Right lobe of liver (tissue), 6 donors: Measurements from ENCODE around the gene ERC2. TPM values are rescaled to one million over a fixed set of nuclear protein-coding genes. Genes with fewer than 3 reads are reported as not detected.

ENCODE experiments used
- ATAC-seq, 4 donors: fragments of 200-7000 bp; cut with Tn5 transposase; one replicate each; pipeline ENCODE4 v1.9.1; 2020; ENCODE audit warnings: mild to moderate bottlenecking in 4 of 4, moderate library complexity in 4 of 4
- DNase-seq, 3 donors: peaks; one replicate each; pipeline ENCODE4 v3.0.0-alpha.2; 2020
- H3K27ac ChIP-seq, 3 donors: fragments of 200-600 bp; one replicate each; pipeline ENCODE4 v1.8.0; 2022
- H3K27me3 ChIP-seq, 2 donors: fragments of 200-600 bp; one replicate each; pipeline ENCODE4 v1.8.0; 2022
- H3K36me3 ChIP-seq, 4 donors: fragments of 200-600 bp; sonication (generic) in 1 of 4; one replicate each; pipeline versions ENCODE4 v1.5.1 to v1.8.0; 2017 to 2022; ENCODE audit warnings: control low read depth in 1 of 4
- H3K4me1 ChIP-seq, 4 donors: fragments of 200-600 bp; sonication (generic) in 1 of 4; one replicate each; pipeline versions ENCODE4 v1.5.1 to v1.8.0; 2017 to 2022; ENCODE audit warnings: control low read depth in 1 of 4
- H3K4me3 ChIP-seq, 3 donors: fragments of 200-600 bp; one replicate each; pipeline ENCODE4 v1.8.0; 2022
- H3K9me3 ChIP-seq, 4 donors: fragments of 200-600 bp; sonication (generic) in 1 of 4; one replicate each; pipeline versions ENCODE4 v1.5.1 to v1.8.0; 2017 to 2022; ENCODE audit warnings: control low read depth in 1 of 4
- CTCF ChIP-seq, 4 donors: fragments of 200-600 bp in 3 of 4; fragments of 450-650 bp in 1 of 4; IDR thresholded peaks; one replicate each; pipeline versions ENCODE4 v1.5.1 to v1.8.0; 2016 to 2022; ENCODE audit warnings: antibody characterized with exemption in 4 of 4, mild to moderate bottlenecking in 2 of 4
- POLR2A ChIP-seq: fragments of 450-650 bp; IDR thresholded peaks from one replicate; pipeline ENCODE4 v1.6.1; 2017; ENCODE audit warnings: antibody characterized with exemption, mild to moderate bottlenecking
- WGBS: methylation state at CpG from one replicate; pipeline ENCODE4 v1.1.6; 2018; ENCODE audit warnings: low coverage, low lambda C conversion rate; ENCODE audit not compliant: insufficient coverage; ENCODE audit errors: missing lambda C conversion rate; 5-methylcytosine and 5-hydroxymethylcytosine counted together
- intact Hi-C, 2 donors: fragments of 100-400 bp; cut with DNase I; formaldehyde crosslinking; loops; one replicate each; pipeline versions ENCODE4 v1.11.2 to v1.14.1; 2022
- total RNA-seq, 6 experiments: library from RNA; depleted of rRNA in 2 of 6; stranded (reverse); fragments of >200 nt in 2 of 6; fragmentation: NEBNext Ultra II Directional in 3 of 6; extraction: Animal tissue kit (Norgen Biotek cat#: 25700) in 3 of 6; gene quantifications; one replicate each; pipeline versions ENCODE4 v1.1.0 to v1.2.4, GENCODE V29; 2016 to 2023
- donor health status: DM: no; HTN: yes; CAD: no.
- donor health status: DM: no; HTN: no; CAD: no.
- donor health status: DM: no; HTN: no; CAD: no.
- donor health status: DM: no; HTN: yes; CAD: no.
- donor health status: DM: no; HTN: yes; CAD: no.

Gene ERC2
- total RNA-seq, 6 experiments from 2014 or later: not detected

GRCh38 chr3:56219894-56220805 lies 248.1 kb downstream of the ERC2 start:
- no peaks in the 10 kb centered on the region for H3K4me1 ChIP-seq
- H3K27ac ChIP-seq: no peak overlapping the region
- H3K4me3 ChIP-seq: no peak overlapping the region
- TF ChIP-seq CTCF (IDR thresholded peaks at IDR 0.05) (no peak), POLR2A (no peak)
- intact Hi-C loops: no loop called here
- DNase-seq: no peak
- 62% methylated on average over 8 of the region's 11 CpGs for WGBS
- H3K36me3 ChIP-seq: no peaks in the 10 kb centered on the region
- ATAC-seq: no peak
- H3K9me3 ChIP-seq: no peaks in the 10 kb centered on the region
- no peaks in the 10 kb centered on the region for H3K27me3 ChIP-seq

- 76% methylated on average over 2 of the region's 2 CpGs for WGBS
These were observed 258.1 kb downstream of the ERC2 start for GRCh38 chr3:56209982-56210751.

GRCh38 chr3:56207922-56208321 lies 260.3 kb downstream of the ERC2 start:
- no peaks in the 10 kb centered on the region for H3K36me3 ChIP-seq
- no peaks in the 10 kb centered on the region for H3K4me1 ChIP-seq
- ATAC-seq (no peak), DNase-seq (no peak)
- no peak overlapping the region for H3K4me3 ChIP-seq
- H3K27ac ChIP-seq: no peak overlapping the region
- intact Hi-C loops: no loop called here
- H3K9me3 ChIP-seq: no peaks in the 10 kb centered on the region
- 74% methylated on average over 4 of the region's 4 CpGs for WGBS
- H3K27me3 ChIP-seq: no peaks in the 10 kb centered on the region
- no peak for TF ChIP-seq CTCF (IDR thresholded peaks at IDR 0.05)
- TF ChIP-seq POLR2A: no peak

More at GRCh38 chr3:56209982-56210751, 258.1 kb downstream of the ERC2 start:
- DNase-seq: no peak
- no peak for ATAC-seq
- H3K9me3 ChIP-seq: no peaks in the 10 kb centered on the region
- intact Hi-C loops: no loop called here
- no peak overlapping the region for H3K27ac ChIP-seq
- H3K27me3 ChIP-seq: no peaks in the 10 kb centered on the region
- no peak overlapping the region for H3K4me3 ChIP-seq
- TF ChIP-seq CTCF (IDR thresholded peaks at IDR 0.05): no peak
- no peak for TF ChIP-seq POLR2A
- H3K36me3 ChIP-seq: no peaks in the 10 kb centered on the region
- H3K4me1 ChIP-seq: no peaks in the 10 kb centered on the region

GRCh38 chr3:56205406-56205805 lies 262.9 kb downstream of the ERC2 start:
- Histone ChIP-seq H3K9me3 (no peaks in the 10 kb centered on the region), H3K27me3 (no peaks in the 10 kb centered on the region), H3K27ac (no peak overlapping the region), H3K4me1 (no peaks in the 10 kb centered on the region), H3K4me3 (no peak overlapping the region), H3K36me3 (no peaks in the 10 kb centered on the region)
- intact Hi-C loops: no loop called here
- no peak for TF ChIP-seq CTCF (IDR thresholded peaks at IDR 0.05)
- TF ChIP-seq POLR2A: no peak
- DNase-seq: no peak
- ATAC-seq: no peak
- 39% methylated on average over 3 of the region's 3 CpGs for WGBS
